Hepatocyte (in vitro differentiated cells): ENCODE measurements around the gene ISM1. TPM values are rescaled to one million over a fixed set of nuclear protein-coding genes. Genes with fewer than 3 reads are reported as not detected.

ENCODE experiments used
- DNase-seq: peaks from one replicate; pipeline ENCODE4 v3.0.0-alpha.2; 2016; ENCODE audit warnings: low spot score
- H2AFZ ChIP-seq: fragments of 200-600 bp; sonication (generic); 2 replicates; pipeline ENCODE4 v1.6.0; 2016; ENCODE audit warnings: antibody characterized with exemption, mild to moderate bottlenecking
- H3K27ac ChIP-seq: fragments of 200-600 bp; sonication (generic); 2 replicates; pipeline ENCODE4 v1.5.1; 2016; ENCODE audit warnings: mild to moderate bottlenecking
- H3K27me3 ChIP-seq: fragments of 200-600 bp; sonication (generic); 2 replicates; pipeline ENCODE4 v1.6.1; 2016
- H3K36me3 ChIP-seq: fragments of 200-600 bp; sonication (generic); replicated peaks from 2 replicates; pipeline ENCODE4 v1.5.1; 2016; ENCODE audit warnings: low read depth; ENCODE audit not compliant: insufficient read depth
- H3K4me1 ChIP-seq: fragments of 200-600 bp; sonication (generic); 2 replicates; pipeline ENCODE4 v1.5.1; 2016; ENCODE audit warnings: mild to moderate bottlenecking, moderate library complexity; ENCODE audit not compliant: insufficient read depth
- H3K4me2 ChIP-seq: fragments of 200-600 bp; sonication (generic); 2 replicates; pipeline ENCODE4 v1.6.0; 2016
- H3K4me3 ChIP-seq: fragments of 200-600 bp; sonication (generic); 2 replicates; pipeline ENCODE4 v1.5.1; 2016; ENCODE audit warnings: mild to moderate bottlenecking
- H3K79me2 ChIP-seq: fragments of 200-600 bp; sonication (generic); 2 replicates; pipeline ENCODE4 v1.6.0; 2017; ENCODE audit warnings: mild to moderate bottlenecking
- H3K9me2 ChIP-seq: fragments of 200-600 bp; sonication (generic); replicated peaks from 2 replicates; pipeline ENCODE4 v1.6.0; 2017; ENCODE audit warnings: mild to moderate bottlenecking; ENCODE audit not compliant: insufficient read depth
- H3K9me3 ChIP-seq: fragments of 200-600 bp; sonication (generic); 2 replicates; pipeline ENCODE4 v1.5.1; 2016; ENCODE audit warnings: low read depth, mild to moderate bottlenecking
- H4K20me1 ChIP-seq: fragments of 200-600 bp; sonication (generic); 2 replicates; pipeline ENCODE4 v1.6.0; 2016; ENCODE audit warnings: mild to moderate bottlenecking; ENCODE audit not compliant: insufficient read depth, poor library complexity, severe bottlenecking
- EZH2 ChIP-seq: fragments of 200-600 bp; sonication (generic); IDR thresholded peaks from 2 replicates; pipeline ENCODE4 v1.6.1; 2016; ENCODE audit warnings: antibody characterized with exemption, mild to moderate bottlenecking, borderline replicate concordance
- EZH2phosphoT487 ChIP-seq: fragments of 200-600 bp; sonication (generic); IDR thresholded peaks from one replicate; pipeline ENCODE4 v1.6.1; 2018; ENCODE audit warnings: antibody characterized with exemption, mild to moderate bottlenecking, low read depth, moderate library complexity; ENCODE audit not compliant: unreplicated experiment, severe bottlenecking
- WGBS: methylation state at CpG from one replicate; pipeline ENCODE4 v1.1.6; 2016; ENCODE audit warnings: low lambda C conversion rate; ENCODE audit errors: missing lambda C conversion rate; 5-methylcytosine and 5-hydroxymethylcytosine counted together
- polyA plus RNA-seq: library from polyadenylated mRNA; unstranded; fragments of >200 nt; fragmentation: Nextera tagmentation; extraction: Ambion mirVana; gene quantifications from 2 replicates; pipeline ENCODE4 v1.2.1, GENCODE V29; 2016
- total RNA-seq: library from RNA; depleted of rRNA; stranded (reverse); fragments of >200 nt; gene quantifications from 2 replicates; pipeline ENCODE4 v1.2.3, GENCODE V29; 2014
- TF ChIP-seq, protein P1 (sequence below): fragments of 200-600 bp; sonication (generic); IDR thresholded peaks from 2 replicates; pipeline ENCODE4 v1.5.1; 2016; ENCODE audit warnings: antibody characterized with exemption, mild to moderate bottlenecking; ENCODE audit not compliant: poor library complexity

ISM1 gene
- total and polyA plus RNA-seq, 2 experiments from 2014 or later, result 0.76 to 1.7 TPM

DNA sequence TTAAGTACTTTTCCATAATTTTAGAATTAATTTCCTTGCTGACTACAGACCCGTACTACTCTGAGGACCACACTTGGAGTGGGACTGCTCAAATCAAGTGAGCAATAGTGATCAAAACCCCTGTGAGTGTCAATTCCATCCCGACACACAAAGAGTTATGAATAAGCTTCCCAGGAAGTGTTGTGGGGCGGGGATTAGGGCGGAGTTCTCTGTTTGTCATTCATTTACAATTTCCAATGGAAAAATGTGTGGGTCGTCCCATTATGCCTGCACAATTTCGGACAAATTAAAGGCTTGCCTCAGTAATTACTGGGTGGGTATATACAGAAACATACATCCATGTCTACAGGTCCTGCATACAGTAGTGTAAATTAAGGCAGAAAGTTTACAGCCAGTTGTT lies 84.2 kb downstream of the ISM1 start:
- Histone ChIP-seq H4K20me1 (no peaks in the 10 kb centered on the region), H3K9me3 (no peaks in the 10 kb centered on the region), H3K27me3 (no peaks in the 10 kb centered on the region), H3K4me1 (peaks cover 9% of the 10 kb centered on the region), H3K4me2 (no peak overlapping the region), H3K4me3 (no peak overlapping the region), H3K36me3 (no peaks in the 10 kb centered on the region), H3K9me2 (no peaks in the 10 kb centered on the region), H3K27ac (no peak overlapping the region), H3K79me2 (no peaks in the 10 kb centered on the region), H2AFZ (no peak overlapping the region)
- TF ChIP-seq, protein P1, sequence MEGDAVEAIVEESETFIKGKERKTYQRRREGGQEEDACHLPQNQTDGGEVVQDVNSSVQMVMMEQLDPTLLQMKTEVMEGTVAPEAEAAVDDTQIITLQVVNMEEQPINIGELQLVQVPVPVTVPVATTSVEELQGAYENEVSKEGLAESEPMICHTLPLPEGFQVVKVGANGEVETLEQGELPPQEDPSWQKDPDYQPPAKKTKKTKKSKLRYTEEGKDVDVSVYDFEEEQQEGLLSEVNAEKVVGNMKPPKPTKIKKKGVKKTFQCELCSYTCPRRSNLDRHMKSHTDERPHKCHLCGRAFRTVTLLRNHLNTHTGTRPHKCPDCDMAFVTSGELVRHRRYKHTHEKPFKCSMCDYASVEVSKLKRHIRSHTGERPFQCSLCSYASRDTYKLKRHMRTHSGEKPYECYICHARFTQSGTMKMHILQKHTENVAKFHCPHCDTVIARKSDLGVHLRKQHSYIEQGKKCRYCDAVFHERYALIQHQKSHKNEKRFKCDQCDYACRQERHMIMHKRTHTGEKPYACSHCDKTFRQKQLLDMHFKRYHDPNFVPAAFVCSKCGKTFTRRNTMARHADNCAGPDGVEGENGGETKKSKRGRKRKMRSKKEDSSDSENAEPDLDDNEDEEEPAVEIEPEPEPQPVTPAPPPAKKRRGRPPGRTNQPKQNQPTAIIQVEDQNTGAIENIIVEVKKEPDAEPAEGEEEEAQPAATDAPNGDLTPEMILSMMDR, result no peak
- TF ChIP-seq EZH2 (no peak), EZH2phosphoT487 (no peak)
- WGBS, result 91% methylated on average over 6 of the region's 6 CpGs
- no peak for DNase-seq

DNA sequence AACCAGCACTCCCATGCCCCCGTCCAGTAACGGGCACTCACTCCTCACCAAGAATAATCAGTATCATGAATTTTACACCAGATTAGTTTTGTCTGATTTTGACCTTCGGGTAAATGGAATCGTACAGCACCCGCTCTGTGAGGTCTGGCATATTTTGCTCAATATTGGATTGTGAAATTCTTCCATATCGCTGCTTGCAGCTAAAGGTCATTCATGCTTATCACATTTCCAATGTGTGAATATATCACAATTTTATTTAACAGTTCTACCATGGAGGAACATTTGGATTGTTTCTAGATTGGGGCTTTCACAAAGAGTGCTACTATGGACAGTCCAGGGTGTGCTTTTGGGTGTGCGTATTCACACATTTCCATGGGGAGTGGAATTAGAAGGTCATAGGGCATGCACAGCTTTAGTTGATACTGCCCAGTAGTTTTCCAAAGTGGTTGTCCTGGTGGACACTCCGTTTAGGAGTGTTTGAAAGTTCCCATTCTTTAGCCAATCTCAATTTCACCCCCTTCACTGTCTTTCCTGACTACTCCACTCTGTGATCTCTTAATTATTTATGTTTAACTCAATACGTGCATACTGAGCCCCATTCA lies 86.6 kb downstream of the ISM1 start:
- no peaks in the 10 kb centered on the region for H3K27me3 ChIP-seq
- H2AFZ ChIP-seq, result no peak overlapping the region
- no peak overlapping the region for H3K4me2 ChIP-seq
- H3K79me2 ChIP-seq, result no peaks in the 10 kb centered on the region
- H3K9me3 ChIP-seq, result no peaks in the 10 kb centered on the region
- no peak overlapping the region for H3K27ac ChIP-seq
- H3K4me1 ChIP-seq, result no peaks in the 10 kb centered on the region
- no peak overlapping the region for H3K4me3 ChIP-seq
- 90% methylated on average over 9 of the region's 9 CpGs for WGBS
- no peaks in the 10 kb centered on the region for H3K9me2 ChIP-seq
- DNase-seq, result no peak
- no peaks in the 10 kb centered on the region for H3K36me3 ChIP-seq
- H4K20me1 ChIP-seq, result no peaks in the 10 kb centered on the region
- TF ChIP-seq, protein P1, result no peak
- TF ChIP-seq EZH2, result no peak
- TF ChIP-seq EZH2phosphoT487, result no peak

DNA sequence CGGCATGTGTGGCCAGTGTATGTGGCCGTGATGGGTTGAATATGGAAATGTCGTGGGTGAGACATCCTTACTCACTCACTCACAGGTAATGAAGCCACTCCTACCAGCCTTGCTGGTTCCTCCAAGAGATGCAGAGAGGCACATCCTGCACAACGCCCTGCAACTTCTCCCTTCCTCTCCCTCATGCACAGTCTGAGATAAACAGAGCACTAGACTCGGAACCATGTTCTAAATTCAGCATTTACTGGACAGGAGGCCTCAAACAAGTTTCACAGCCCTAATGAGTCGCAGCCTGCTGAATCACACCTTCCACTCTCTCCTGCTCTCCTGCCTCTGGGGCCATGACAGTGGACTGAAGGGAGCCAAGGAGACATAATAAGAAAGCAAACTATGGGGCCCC lies 91.2 kb downstream of the ISM1 start:
- no peaks in the 10 kb centered on the region for H3K4me1 ChIP-seq
- no peaks in the 10 kb centered on the region for H3K79me2 ChIP-seq
- no peaks in the 10 kb centered on the region for H3K27me3 ChIP-seq
- no peak overlapping the region for H2AFZ ChIP-seq
- H3K4me3 ChIP-seq, result no peak overlapping the region
- no peaks in the 10 kb centered on the region for H4K20me1 ChIP-seq
- H3K27ac ChIP-seq, result no peak overlapping the region
- 94% methylated on average over 6 of the region's 6 CpGs for WGBS
- no peak overlapping the region for H3K4me2 ChIP-seq
- TF ChIP-seq EZH2phosphoT487, result no peak
- TF ChIP-seq EZH2, result no peak
- TF ChIP-seq, protein P1, result no peak
- H3K9me3 ChIP-seq, result no peaks in the 10 kb centered on the region
- H3K9me2 ChIP-seq, result no peaks in the 10 kb centered on the region
- H3K36me3 ChIP-seq, result no peaks in the 10 kb centered on the region
- no peak for DNase-seq

DNA sequence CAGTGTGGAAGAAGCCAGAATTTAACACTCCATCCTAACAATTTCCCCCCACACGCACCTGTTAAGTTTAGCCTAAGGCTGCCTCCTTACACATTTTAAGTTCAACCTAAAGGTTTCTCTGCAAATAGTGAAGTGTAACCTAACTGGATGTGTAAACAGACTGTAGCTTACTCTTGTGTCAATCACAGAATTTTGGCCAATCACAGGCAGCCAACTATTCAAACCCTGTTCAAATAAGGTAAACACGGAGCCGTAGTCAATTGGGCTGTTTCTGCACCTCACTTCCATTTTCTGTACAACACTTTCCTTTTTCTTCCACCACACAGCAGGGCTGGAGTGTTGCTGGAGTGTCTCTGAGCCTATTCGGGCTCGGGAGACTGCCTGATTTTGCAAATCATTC lies 92.1 kb downstream of the ISM1 start:
- TF ChIP-seq EZH2phosphoT487, result no peak
- TF ChIP-seq EZH2, result no peak
- TF ChIP-seq, protein P1, result no peak
- no peak overlapping the region for H3K4me2 ChIP-seq

More for the DNA sequence above, 92.1 kb downstream of the ISM1 start:
- no peaks in the 10 kb centered on the region for H3K79me2 ChIP-seq
- 87% methylated on average over 5 of the region's 5 CpGs for WGBS
- H2AFZ ChIP-seq, result no peak overlapping the region
- H4K20me1 ChIP-seq, result no peaks in the 10 kb centered on the region
- H3K4me3 ChIP-seq, result no peak overlapping the region
- H3K9me3 ChIP-seq, result no peaks in the 10 kb centered on the region
- DNase-seq, result no peak
- H3K27me3 ChIP-seq, result no peaks in the 10 kb centered on the region
- no peak overlapping the region for H3K27ac ChIP-seq
- no peaks in the 10 kb centered on the region for H3K36me3 ChIP-seq
- H3K9me2 ChIP-seq, result no peaks in the 10 kb centered on the region
- no peaks in the 10 kb centered on the region for H3K4me1 ChIP-seq
